GM10847 (cell line): ENCODE measurements around the gene KIFC1.

Source experiments
- POLR2A ChIP-seq: IDR thresholded peaks from 2 replicates; pipeline ENCODE4 v1.6.1; 2011; ENCODE audit not compliant: insufficient read length; ENCODE audit errors: extremely low read depth

Gene KIFC1

GRCh38 chr6:33432546-33432945 lies 40.9 kb downstream of the KIFC1 start:
- TF ChIP-seq POLR2A = no peak

- no peak for TF ChIP-seq POLR2A
These were observed 41.4 kb downstream of the KIFC1 start for GRCh38 chr6:33433001-33433543.

- no peak for TF ChIP-seq POLR2A
These were observed 42.0 kb downstream of the KIFC1 start for GRCh38 chr6:33433544-33434191.

- no peak for TF ChIP-seq POLR2A
These were observed 43.3 kb downstream of the KIFC1 start for GRCh38 chr6:33434961-33435360.

- no peak for TF ChIP-seq POLR2A
These were observed 46.0 kb downstream of the KIFC1 start for GRCh38 chr6:33437666-33438065.

- TF ChIP-seq POLR2A = no peak
These were observed 47.5 kb downstream of the KIFC1 start for GRCh38 chr6:33438978-33439594.

GRCh38 chr6:33439956-33440648 lies 48.5 kb downstream of the KIFC1 start:
- TF ChIP-seq POLR2A = no peak

- TF ChIP-seq POLR2A = no peak
These were observed 49.2 kb downstream of the KIFC1 start for GRCh38 chr6:33440649-33441309.

- TF ChIP-seq POLR2A = no peak
These were observed 49.8 kb downstream of the KIFC1 start for GRCh38 chr6:33441457-33441856.

GRCh38 chr6:33442283-33442682 lies 50.7 kb downstream of the KIFC1 start:
- no peak for TF ChIP-seq POLR2A

GRCh38 chr6:33443025-33443424 lies 51.4 kb downstream of the KIFC1 start:
- no peak for TF ChIP-seq POLR2A

GRCh38 chr6:33443619-33444504 lies 52.2 kb downstream of the KIFC1 start:
- no peak for TF ChIP-seq POLR2A

- TF ChIP-seq POLR2A = no peak
These were observed 53.5 kb downstream of the KIFC1 start for GRCh38 chr6:33445119-33445603.

- no peak for TF ChIP-seq POLR2A
These were observed 54.7 kb downstream of the KIFC1 start for GRCh38 chr6:33446356-33446755.
